ENCODE data around the gene TSPAN9.

DNA sequence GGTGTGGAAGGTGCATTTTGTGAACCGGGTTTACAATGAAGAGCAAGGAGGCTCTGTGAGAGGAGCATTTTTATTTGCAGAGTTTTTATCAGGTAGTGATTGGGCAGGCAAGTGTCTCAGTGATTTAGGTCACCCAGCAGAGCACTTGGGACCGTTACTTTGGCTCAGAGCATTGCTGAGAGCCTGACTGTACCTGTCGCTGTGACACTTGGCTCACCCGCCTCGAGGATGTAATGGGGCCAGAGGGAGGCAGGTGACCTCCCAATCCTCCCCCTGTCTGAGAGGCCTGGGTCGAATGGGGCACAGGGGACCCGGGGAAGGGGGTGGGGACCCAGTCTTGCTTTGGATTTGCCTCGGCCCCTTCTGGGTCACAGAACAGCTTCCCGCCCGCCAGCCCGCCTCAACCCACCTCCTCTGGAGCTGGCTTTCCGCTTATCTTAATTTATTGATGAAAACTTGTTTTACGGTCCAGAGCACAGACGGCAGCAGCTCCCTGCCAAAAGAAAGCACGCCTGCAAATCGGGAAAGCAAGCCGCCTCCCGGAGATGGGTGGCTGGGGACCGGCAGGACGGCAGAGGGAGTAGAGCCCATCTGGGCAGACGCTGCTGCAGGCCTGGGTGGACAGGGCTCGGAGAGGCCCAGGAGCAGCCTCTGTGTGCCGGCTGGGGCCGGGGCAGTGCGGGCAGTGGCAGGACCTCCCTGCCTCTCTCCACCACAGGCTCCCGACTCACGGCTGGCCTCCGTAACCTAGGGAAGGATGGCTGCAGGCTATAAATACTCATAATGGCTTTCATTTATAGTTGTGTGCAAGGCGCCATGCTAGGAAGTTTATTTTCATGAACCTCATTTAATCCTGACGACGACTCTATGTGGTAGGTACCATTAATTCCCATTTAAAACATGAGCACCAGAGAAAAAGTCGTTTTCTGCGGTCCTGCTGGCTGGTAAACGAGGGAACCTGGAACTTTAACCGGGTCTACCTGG, 187.1 kb downstream of the TSPAN9 start:
- TF ChIP-seq, protein P1, sequence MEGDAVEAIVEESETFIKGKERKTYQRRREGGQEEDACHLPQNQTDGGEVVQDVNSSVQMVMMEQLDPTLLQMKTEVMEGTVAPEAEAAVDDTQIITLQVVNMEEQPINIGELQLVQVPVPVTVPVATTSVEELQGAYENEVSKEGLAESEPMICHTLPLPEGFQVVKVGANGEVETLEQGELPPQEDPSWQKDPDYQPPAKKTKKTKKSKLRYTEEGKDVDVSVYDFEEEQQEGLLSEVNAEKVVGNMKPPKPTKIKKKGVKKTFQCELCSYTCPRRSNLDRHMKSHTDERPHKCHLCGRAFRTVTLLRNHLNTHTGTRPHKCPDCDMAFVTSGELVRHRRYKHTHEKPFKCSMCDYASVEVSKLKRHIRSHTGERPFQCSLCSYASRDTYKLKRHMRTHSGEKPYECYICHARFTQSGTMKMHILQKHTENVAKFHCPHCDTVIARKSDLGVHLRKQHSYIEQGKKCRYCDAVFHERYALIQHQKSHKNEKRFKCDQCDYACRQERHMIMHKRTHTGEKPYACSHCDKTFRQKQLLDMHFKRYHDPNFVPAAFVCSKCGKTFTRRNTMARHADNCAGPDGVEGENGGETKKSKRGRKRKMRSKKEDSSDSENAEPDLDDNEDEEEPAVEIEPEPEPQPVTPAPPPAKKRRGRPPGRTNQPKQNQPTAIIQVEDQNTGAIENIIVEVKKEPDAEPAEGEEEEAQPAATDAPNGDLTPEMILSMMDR (IDR thresholded peaks at IDR 0.05; ENCODE audit: low read depth, low read length, poor library complexity, severe bottlenecking) = no peak
- TF ChIP-seq EZH2phosphoT487 (IDR thresholded peaks at IDR 0.05; ENCODE audit: borderline replicate concordance, low read length) = no peak

Data from DOHH2 (cell line).